B cell (primary cell): ENCODE measurements around the gene ANKRD23. TPM values are rescaled to one million over a fixed set of nuclear protein-coding genes. Genes with fewer than 3 reads are reported as not detected.

ENCODE experiments used
- ATAC-seq: fragments of 200-7000 bp; cut with Tn5 transposase; one replicate; pipeline ENCODE4 v1.10.0; 2021; ENCODE audit warnings: low read depth, mild to moderate bottlenecking, moderate number of reproducible peaks, moderate library complexity
- CTCF ChIA-PET: fragments of 350-600 bp; sonication (Branson Sonifier 250); formaldehyde crosslinking; loops from one replicate; lab custom pipeline; 2021; ENCODE audit warnings: antibody characterized with exemption, inconsistent platforms; lab: Charles Lee
- POLR2A ChIA-PET: fragments of 350-600 bp; sonication (Branson Sonifier 250); formaldehyde crosslinking; loops from one replicate; lab custom pipeline; 2021; ENCODE audit warnings: antibody characterized with exemption; lab: Charles Lee
- DNase-seq: peaks from one replicate; pipeline ENCODE4 v3.0.0; 2013
- H2AFZ ChIP-seq: 2 replicates; pipeline ENCODE4 v1.6.1; 2012; ENCODE audit warnings: mild to moderate bottlenecking, low read depth, low read length; ENCODE audit not compliant: insufficient read depth, poor library complexity, severe bottlenecking
- H3K27ac ChIP-seq, 2 donors: 1 replicate in 1 of 2; 2 replicates in 1 of 2; pipeline ENCODE4 v1.5.1; 2012 to 2013; ENCODE audit warnings: low read length in 2 of 2, mild to moderate bottlenecking in 2 of 2, moderate library complexity in 1 of 2
- H3K27me3 ChIP-seq, 4 experiments: fragments of 200-600 bp in 1 of 4; sonication (generic) in 1 of 4; replicated peaks in 1 of 4; 1 replicate in 2 of 4; 2 replicates in 2 of 4; pipeline versions ENCODE4 v1.6.1 to v1.7.0; 2013 to 2016; ENCODE audit warnings: low read length in 3 of 4, mild to moderate bottlenecking in 2 of 4, mixed read lengths in 1 of 4, moderate library complexity in 1 of 4; ENCODE audit not compliant: insufficient read depth in 4 of 4, control insufficient read depth in 3 of 4; ENCODE audit errors: control extremely low read depth in 1 of 4
- H3K36me3 ChIP-seq, 2 experiments: replicated peaks in 1 of 2; 1 replicate in 1 of 2; 2 replicates in 1 of 2; pipeline versions ENCODE4 v1.6.1 to v1.7.1; 2013; ENCODE audit warnings: low read length in 1 of 2; ENCODE audit not compliant: insufficient read depth in 2 of 2, control insufficient read depth in 1 of 2; ENCODE audit errors: control extremely low read depth in 1 of 2, extremely low read depth in 1 of 2
- H3K4me1 ChIP-seq, 2 donors: fragments of 200-600 bp in 1 of 2; sonication (generic) in 1 of 2; 1 replicate in 1 of 2; 2 replicates in 1 of 2; pipeline versions ENCODE4 v1.5.1 to v1.6.1; 2013 to 2017; ENCODE audit warnings: low read length in 2 of 2; ENCODE audit not compliant: control insufficient read depth in 2 of 2, insufficient read depth in 2 of 2
- H3K4me2 ChIP-seq: replicated peaks from 2 replicates; pipeline ENCODE3; 2012; ENCODE audit warnings: mild to moderate bottlenecking, low read depth, low read length; ENCODE audit not compliant: poor library complexity, severe bottlenecking
- H3K4me3 ChIP-seq, 5 experiments: fragments of 200-600 bp in 1 of 5; sonication (generic) in 1 of 5; 1 replicate in 3 of 5; 2 replicates in 2 of 5; pipeline versions ENCODE4 v1.5.1 to v1.7.0; 2011 to 2016; ENCODE audit warnings: low read length in 4 of 5, mild to moderate bottlenecking in 4 of 5, low read depth in 2 of 5, control low read depth in 1 of 5, moderate library complexity in 1 of 5; ENCODE audit not compliant: insufficient read depth in 1 of 5; ENCODE audit errors: control extremely low read depth in 1 of 5, extremely low read depth in 1 of 5
- H3K79me2 ChIP-seq: fragments of 200-600 bp; sonication (generic); one replicate; pipeline ENCODE4 v1.6.0; 2016; ENCODE audit warnings: low read length; ENCODE audit not compliant: control insufficient read depth, insufficient read depth
- H3K9ac ChIP-seq: fragments of 200-600 bp; sonication (generic); 2 replicates; pipeline ENCODE4 v1.6.1; 2017; ENCODE audit warnings: mild to moderate bottlenecking, low read length, moderate library complexity
- H3K9me3 ChIP-seq, 3 donors: one replicate each; pipeline versions ENCODE4 v1.6.1 to v1.7.1; 2013; ENCODE audit warnings: low read length in 2 of 3; ENCODE audit not compliant: control insufficient read depth in 2 of 3, insufficient read depth in 1 of 3; ENCODE audit errors: control extremely low read depth in 1 of 3
- H4K20me1 ChIP-seq: 2 replicates; pipeline ENCODE4 v1.6.0; 2012; ENCODE audit warnings: mild to moderate bottlenecking, low read length; ENCODE audit not compliant: insufficient read depth, control insufficient read depth, poor library complexity, severe bottlenecking
- H3K27ac Mint-ChIP-seq: one replicate; pipeline ENCODE4 v1.8.0; 2021; ENCODE audit warnings: mixed read lengths
- H3K27me3 Mint-ChIP-seq: one replicate; pipeline ENCODE4 v1.8.0; 2021; ENCODE audit warnings: mixed read lengths
- H3K4me1 Mint-ChIP-seq: one replicate; pipeline ENCODE4 v1.8.0; 2021; ENCODE audit warnings: mixed read lengths
- H3K4me3 Mint-ChIP-seq: one replicate; pipeline ENCODE4 v1.8.0; 2021; ENCODE audit warnings: mixed read lengths
- H3K9me3 Mint-ChIP-seq: one replicate; pipeline ENCODE4 v1.8.0; 2022; ENCODE audit warnings: mixed read lengths; ENCODE audit not compliant: insufficient read depth
- CTCF ChIP-seq: fragments of 200-600 bp; IDR thresholded peaks from one replicate; pipeline ENCODE4 v1.8.0; 2022; ENCODE audit warnings: antibody characterized with exemption, mild to moderate bottlenecking
- EZH2 ChIP-seq: IDR thresholded peaks from 2 replicates; pipeline ENCODE4 v1.6.1; 2012; ENCODE audit warnings: borderline replicate concordance, low read depth, mild to moderate bottlenecking, moderate library complexity, low read length; ENCODE audit not compliant: insufficient read depth, poor library complexity, severe bottlenecking
- WGBS: methylation state at CpG from one replicate; pipeline ENCODE4 v1.1.5; 2013; ENCODE audit warnings: missing lambda C conversion rate; ENCODE audit not compliant: insufficient coverage; 5-methylcytosine and 5-hydroxymethylcytosine counted together
- intact Hi-C: fragments of 100-400 bp; cut with micrococcal nuclease; formaldehyde crosslinking; loops from one replicate; pipeline ENCODE4 v1.10.0; 2022
- polyA plus RNA-seq: library from polyadenylated mRNA; depleted of rRNA; stranded (reverse); fragments of >200 nt; gene quantifications from 2 replicates; pipeline ENCODE4 v1.2.3, GENCODE V29; 2012
- total RNA-seq, 2 donors: library from RNA; stranded (reverse); fragments of 120-200 nt in 1 of 2; gene quantifications; 1 replicate in 1 of 2; 2 replicates in 1 of 2; pipeline versions ENCODE4 v1.2.3 to v1.2.4, GENCODE V29; 2013 to 2022

Gene ANKRD23
- total and polyA plus RNA-seq, 2 donors (not counting 1 experiment from before 2014, with no cell fraction given), result 8.8 to 11.3 TPM

GRCh38 chr2:96810783-96811192, 33.0 kb downstream of the ANKRD23 start:
- Mint-ChIP-seq H3K27ac (peak overlapping the region; percentile 37), H3K9me3 (no peaks in the 10 kb centered on the region), H3K4me3 (no peak overlapping the region), H3K4me1 (peaks cover 32% of the 10 kb centered on the region), H3K27me3 (no peaks in the 10 kb centered on the region)
- Histone ChIP-seq H4K20me1 (no peaks in the 10 kb centered on the region), H3K4me2 (no peak overlapping the region), H3K9me3 (no peaks in the 10 kb centered on the region), H2AFZ (no peak overlapping the region), H3K4me1 (peaks cover 20 to 26% of the 10 kb centered on the region in 2 donors), H3K27ac (no peak overlapping the region), H3K27me3 (no peaks in the 10 kb centered on the region), H3K79me2 (no peaks in the 10 kb centered on the region), H3K9ac (no peak overlapping the region), H3K4me3 (no peak overlapping the region), H3K36me3 (peaks cover 0 to 29% of the 10 kb centered on the region in 2 experiments)
- no peak for TF ChIP-seq EZH2
- TF ChIP-seq CTCF, result no peak
- ATAC-seq (no peak), DNase-seq (no peak)
- 100% methylated on average over 4 of the region's 5 CpGs for WGBS
- ChIA-PET POLR2A (no interaction called here), CTCF (interaction anchor here (1.7 kb wide), 1 partner anchor 47 kb away, joined by 5 read pairs; the partner anchor contains the start of gene ANKRD39)
- intact Hi-C loops, result no loop called here

GRCh38 chr2:96809951-96810782, 33.7 kb downstream of the ANKRD23 start:
- no peak overlapping the region for H3K4me2 ChIP-seq
- Mint-ChIP-seq H3K27ac (peak overlapping the region; percentile 20), H3K27me3 (no peaks in the 10 kb centered on the region), H3K4me1 (peaks cover 27% of the 10 kb centered on the region), H3K9me3 (no peaks in the 10 kb centered on the region), H3K4me3 (no peak overlapping the region)
- H3K36me3 ChIP-seq, result peaks cover 0 to 29% of the 10 kb centered on the region in 2 experiments
- no peak overlapping the region for H3K27ac ChIP-seq
- no peak overlapping the region for H2AFZ ChIP-seq
- H3K27me3 ChIP-seq, result no peaks in the 10 kb centered on the region
- no peaks in the 10 kb centered on the region for H3K79me2 ChIP-seq
- ChIA-PET POLR2A (no interaction called here), CTCF (interaction anchor here (1.0 to 1.7 kb wide), 2 partner anchors 17 to 48 kb away, joined by 4 to 5 read pairs; partner anchors contain the start of gene ANKRD39)
- H3K9ac ChIP-seq, result no peak overlapping the region
- H3K9me3 ChIP-seq, result no peaks in the 10 kb centered on the region
- 96% methylated on average over 8 of the region's 12 CpGs for whole genome bisulfite sequencing
- no peak for ATAC-seq
- no peak for TF ChIP-seq CTCF
- TF ChIP-seq EZH2, result no peak
- H3K4me3 ChIP-seq, result no peak overlapping the region
- no peak for DNase-seq
- peaks cover 18 to 22% of the 10 kb centered on the region in 2 donors for H3K4me1 ChIP-seq
- no peaks in the 10 kb centered on the region for H4K20me1 ChIP-seq
- intact Hi-C loops, result no loop called here
